Uterus (tissue), 2 donors: ENCODE measurements around the gene SLC25A21.
"Not testable (repeated sequence)": the region's sequence is repeated elsewhere in the genome, so short reads cannot be mapped to it uniquely, and the experiment has no call there.

Experiments
- POLR2A ChIP-seq, 2 donors: fragments of 450-650 bp; IDR thresholded peaks; one replicate each; pipeline ENCODE4 v1.6.1; 2016; ENCODE audit warnings: antibody characterized with exemption in 2 of 2, mild to moderate bottlenecking in 1 of 2, moderate library complexity in 1 of 2
- TF ChIP-seq, protein P1 (sequence below), 4 experiments: fragments of 200-600 bp in 2 of 4; fragments of 450-650 bp in 2 of 4; sonication (generic) in 2 of 4; IDR thresholded peaks; one replicate each; pipeline ENCODE4 v1.5.1; 2016 to 2019; ENCODE audit warnings: antibody characterized with exemption in 4 of 4, mild to moderate bottlenecking in 2 of 4, moderate library complexity in 1 of 4

DNA sequence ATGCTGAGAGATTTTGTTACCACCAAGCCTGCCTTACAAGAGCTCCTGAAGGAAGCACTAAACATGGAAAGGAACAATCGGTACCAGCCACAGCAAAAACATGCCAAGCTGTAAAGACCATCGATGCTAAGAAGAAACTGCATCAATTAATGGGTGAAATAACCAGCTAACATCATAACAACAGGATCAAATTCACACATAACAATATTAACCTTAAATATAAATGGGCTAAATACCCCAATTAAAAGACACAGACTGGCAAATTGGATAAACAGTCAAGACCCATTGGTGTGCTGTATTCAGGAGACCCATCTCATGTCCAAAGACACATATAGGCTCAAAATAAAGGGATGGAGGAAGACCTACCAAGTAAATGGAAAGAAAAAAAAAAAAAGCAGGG, 17.3 kb upstream of the SLC25A21 start:
- TF ChIP-seq, protein P1, sequence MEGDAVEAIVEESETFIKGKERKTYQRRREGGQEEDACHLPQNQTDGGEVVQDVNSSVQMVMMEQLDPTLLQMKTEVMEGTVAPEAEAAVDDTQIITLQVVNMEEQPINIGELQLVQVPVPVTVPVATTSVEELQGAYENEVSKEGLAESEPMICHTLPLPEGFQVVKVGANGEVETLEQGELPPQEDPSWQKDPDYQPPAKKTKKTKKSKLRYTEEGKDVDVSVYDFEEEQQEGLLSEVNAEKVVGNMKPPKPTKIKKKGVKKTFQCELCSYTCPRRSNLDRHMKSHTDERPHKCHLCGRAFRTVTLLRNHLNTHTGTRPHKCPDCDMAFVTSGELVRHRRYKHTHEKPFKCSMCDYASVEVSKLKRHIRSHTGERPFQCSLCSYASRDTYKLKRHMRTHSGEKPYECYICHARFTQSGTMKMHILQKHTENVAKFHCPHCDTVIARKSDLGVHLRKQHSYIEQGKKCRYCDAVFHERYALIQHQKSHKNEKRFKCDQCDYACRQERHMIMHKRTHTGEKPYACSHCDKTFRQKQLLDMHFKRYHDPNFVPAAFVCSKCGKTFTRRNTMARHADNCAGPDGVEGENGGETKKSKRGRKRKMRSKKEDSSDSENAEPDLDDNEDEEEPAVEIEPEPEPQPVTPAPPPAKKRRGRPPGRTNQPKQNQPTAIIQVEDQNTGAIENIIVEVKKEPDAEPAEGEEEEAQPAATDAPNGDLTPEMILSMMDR (IDR thresholded peaks at IDR 0.05): not testable (repeated sequence)
- TF ChIP-seq POLR2A (IDR thresholded peaks at IDR 0.05): not testable (repeated sequence)
